WI38 (cell line): ENCODE measurements around the gene TAOK3.

Source experiments
- H3K4me3 ChIP-seq: 2 replicates; pipeline ENCODE4 v1.5.1; 2011; ENCODE audit warnings: low read depth, mild to moderate bottlenecking, control low read depth, low read length
- CTCF ChIP-seq: IDR thresholded peaks from 2 replicates; pipeline ENCODE4 v1.5.1; 2012; ENCODE audit warnings: low read depth, mild to moderate bottlenecking, control low read depth, low read length

TAOK3 gene

GRCh38 chr12:118213452-118213851 is 159.3 kb downstream of the TAOK3 start:
- no peak overlapping the region for H3K4me3 ChIP-seq
- no peak for TF ChIP-seq CTCF

GRCh38 chr12:118212606-118213005 is 160.1 kb downstream of the TAOK3 start:
- no peak overlapping the region for H3K4me3 ChIP-seq
- TF ChIP-seq CTCF = no peak

- H3K4me3 ChIP-seq = no peak overlapping the region
- TF ChIP-seq CTCF = no peak
Measured at GRCh38 chr12:118206107-118206412, 166.6 kb downstream of the TAOK3 start.

- no peak for TF ChIP-seq CTCF
Measured at GRCh38 chr12:118193958-118194357, 178.7 kb downstream of the TAOK3 start.

GRCh38 chr12:118193477-118193876 is 179.2 kb downstream of the TAOK3 start:
- no peak for TF ChIP-seq CTCF
- H3K4me3 ChIP-seq = no peak overlapping the region

More at GRCh38 chr12:118193958-118194357, 178.7 kb downstream of the TAOK3 start:
- no peak overlapping the region for H3K4me3 ChIP-seq

- H3K4me3 ChIP-seq = peak overlapping the region; percentile 63
- no peak for TF ChIP-seq CTCF
Measured at GRCh38 chr12:118190266-118190665, 182.4 kb downstream of the TAOK3 start.

GRCh38 chr12:118189741-118190191 is 182.9 kb downstream of the TAOK3 start:
- peak overlapping the region; percentile 63 for H3K4me3 ChIP-seq

More at GRCh38 chr12:118189741-118190191, 182.9 kb downstream of the TAOK3 start:
- no peak for TF ChIP-seq CTCF
